IMR-90 (cell line): Measurements from ENCODE around the gene VAT1. TPM values are rescaled to one million over a fixed set of nuclear protein-coding genes. Genes with fewer than 3 reads are reported as not detected.

Source experiments
- ATAC-seq: fragments of 200-7000 bp; cut with Tn5 transposase; 2 replicates; pipeline ENCODE4 v1.9.1; 2020; ENCODE audit warnings: low read depth, mild to moderate bottlenecking, moderate library complexity
- BruUV-seq: library from RNA; stranded (reverse); fragments of 400-500 nt; replicated peaks from 2 replicates; lab custom pipeline; 2021; lab: Mats Ljungman, UMichigan
- CTCF ChIA-PET: fragments of 300-600 bp; formaldehyde crosslinking; extraction: SDS; loops from one replicate; lab custom pipeline; 2021; ENCODE audit warnings: antibody characterized with exemption; lab: Yijun Ruan, JAX
- POLR2A ChIA-PET: fragments of 300-600 bp; sonication (Branson Sonifier 250); formaldehyde crosslinking; loops from one replicate; lab custom pipeline; 2022; ENCODE audit warnings: antibody characterized with exemption; ENCODE audit not compliant: unreplicated experiment; lab: Charles Lee
- DNase-seq: peaks from one replicate; pipeline ENCODE4 v3.0.0; 2013
- H2AFZ ChIP-seq: replicated peaks from 2 replicates; pipeline ENCODE3; 2013; ENCODE audit warnings: low read length, mild to moderate bottlenecking; ENCODE audit not compliant: poor library complexity
- H2AK5ac ChIP-seq: 2 replicates; pipeline ENCODE4 v1.6.1; 2013; ENCODE audit warnings: low read depth, low read length, inconsistent platforms
- H2AK9ac ChIP-seq: replicated peaks from 2 replicates; pipeline ENCODE3; 2013; ENCODE audit warnings: mild to moderate bottlenecking, low read depth, low read length, moderate library complexity; ENCODE audit not compliant: poor library complexity
- H2BK120ac ChIP-seq: 2 replicates; pipeline ENCODE4 v1.6.1; 2013; ENCODE audit warnings: low read depth, low read length, inconsistent platforms
- H2BK15ac ChIP-seq: 3 replicates; pipeline ENCODE4 v1.6.1; 2013; ENCODE audit warnings: low read depth, low read length, inconsistent platforms
- H2BK20ac ChIP-seq: 2 replicates; pipeline ENCODE4 v1.6.1; 2013; ENCODE audit warnings: low read depth, mild to moderate bottlenecking, inconsistent platforms, low read length, moderate library complexity
- H2BK5ac ChIP-seq: 2 replicates; pipeline ENCODE4 v1.6.1; 2013; ENCODE audit warnings: mild to moderate bottlenecking, low read depth, low read length, inconsistent platforms; ENCODE audit not compliant: poor library complexity, severe bottlenecking
- H3K14ac ChIP-seq: replicated peaks from 2 replicates; pipeline ENCODE4 v1.6.1; 2013; ENCODE audit warnings: low read depth, low read length, inconsistent platforms
- H3K18ac ChIP-seq: 2 replicates; pipeline ENCODE4 v1.6.1; 2013; ENCODE audit warnings: low read depth, low read length, control low read depth
- H3K23ac ChIP-seq: 2 replicates; pipeline ENCODE4 v1.6.1; 2013; ENCODE audit warnings: low read depth, low read length, inconsistent platforms
- H3K27ac ChIP-seq: 2 replicates; pipeline ENCODE4 v1.5.1; 2013; ENCODE audit warnings: mild to moderate bottlenecking, control low read depth, low read length; ENCODE audit not compliant: insufficient read depth
- H3K27me3 ChIP-seq: 2 replicates; pipeline ENCODE4 v1.6.1; 2013; ENCODE audit warnings: low read length; ENCODE audit not compliant: control insufficient read depth, insufficient read depth
- H3K36me3 ChIP-seq: 2 replicates; pipeline ENCODE4 v1.6.1; 2013; ENCODE audit warnings: low read length, mixed read lengths; ENCODE audit not compliant: control insufficient read depth, insufficient read depth
- H3K4ac ChIP-seq: 2 replicates; pipeline ENCODE4 v1.6.1; 2013; ENCODE audit warnings: low read depth, low read length, inconsistent platforms
- H3K4me1 ChIP-seq: 2 replicates; pipeline ENCODE4 v1.6.1; 2013; ENCODE audit warnings: low read length, mixed read lengths; ENCODE audit not compliant: control insufficient read depth, insufficient read depth
- H3K4me2 ChIP-seq: 2 replicates; pipeline ENCODE4 v1.6.1; 2013; ENCODE audit warnings: low read depth, mild to moderate bottlenecking, control low read depth, low read length, moderate library complexity
- H3K4me3 ChIP-seq: 2 replicates; pipeline ENCODE4 v1.5.1; 2013; ENCODE audit warnings: low read depth, mild to moderate bottlenecking, control low read depth, low read length, moderate library complexity; ENCODE audit not compliant: insufficient read depth
- H3K56ac ChIP-seq: 2 replicates; pipeline ENCODE4 v1.6.1; 2013; ENCODE audit warnings: low read length, inconsistent platforms; ENCODE audit not compliant: insufficient read depth; ENCODE audit errors: extremely low read depth
- H3K79me1 ChIP-seq, 2 experiments: 2 replicates each; pipeline ENCODE4 v1.6.1; 2013; ENCODE audit warnings: low read length in 2 of 2, inconsistent platforms in 1 of 2, low read depth in 1 of 2
- H3K9ac ChIP-seq: 2 replicates; pipeline ENCODE4 v1.6.1; 2013; ENCODE audit warnings: low read depth, low read length, control low read depth
- H3K9me1 ChIP-seq: 2 replicates; pipeline ENCODE4 v1.6.1; 2013; ENCODE audit warnings: low read length, inconsistent platforms; ENCODE audit not compliant: insufficient read depth
- H3K9me3 ChIP-seq: 2 replicates; pipeline ENCODE4 v1.6.1; 2013; ENCODE audit warnings: low read length; ENCODE audit not compliant: control insufficient read depth, insufficient read depth
- H4K20me1 ChIP-seq: 2 replicates; pipeline ENCODE4 v1.6.1; 2013; ENCODE audit warnings: low read length, inconsistent platforms; ENCODE audit not compliant: insufficient read depth
- H4K5ac ChIP-seq: 2 replicates; pipeline ENCODE4 v1.6.1; 2013; ENCODE audit warnings: mild to moderate bottlenecking, low read depth, low read length, control low read depth
- H4K8ac ChIP-seq, 2 experiments: 2 replicates each; pipeline ENCODE4 v1.6.1; 2013; ENCODE audit warnings: low read depth in 2 of 2, low read length in 2 of 2, control low read depth in 1 of 2, inconsistent platforms in 1 of 2
- H4K91ac ChIP-seq: 2 replicates; pipeline ENCODE4 v1.6.1; 2013; ENCODE audit warnings: low read depth, low read length, inconsistent platforms; ENCODE audit not compliant: insufficient read depth
- BHLHE40 ChIP-seq: fragments of 150-350 bp; IDR thresholded peaks from 2 replicates; pipeline ENCODE4 v1.6.1; 2016; ENCODE audit warnings: mild to moderate bottlenecking, low read depth, low read length
- CEBPB ChIP-seq: IDR thresholded peaks from 2 replicates; pipeline ENCODE4 v1.6.1; 2012; ENCODE audit warnings: low read depth, low read length, improper control_type of control experiment
- CHD1 ChIP-seq: IDR thresholded peaks from 2 replicates; pipeline ENCODE4 v1.6.1; 2012; ENCODE audit warnings: low read depth, low read length, improper control_type of control experiment
- FOS ChIP-seq: fragments of 150-350 bp; IDR thresholded peaks from 2 replicates; pipeline ENCODE4 v1.6.1; 2016; ENCODE audit warnings: low read depth, low read length
- MAFK ChIP-seq: IDR thresholded peaks from 2 replicates; pipeline ENCODE4 v1.6.1; 2012; ENCODE audit warnings: low read depth, low read length, improper control_type of control experiment
- MAZ ChIP-seq: IDR thresholded peaks from 2 replicates; pipeline ENCODE4 v1.6.1; 2012; ENCODE audit warnings: low read depth, mild to moderate bottlenecking, low read length, improper control_type of control experiment, moderate library complexity, borderline replicate concordance
- MXI1 ChIP-seq: IDR thresholded peaks from 2 replicates; pipeline ENCODE4 v1.6.1; 2012; ENCODE audit warnings: low read depth, mild to moderate bottlenecking, low read length, moderate library complexity, borderline replicate concordance
- NFE2L2 ChIP-seq: fragments of 150-350 bp; IDR thresholded peaks from 2 replicates; pipeline ENCODE4 v1.6.1; 2016; ENCODE audit warnings: low read depth, mild to moderate bottlenecking, low read length
- POLR2A ChIP-seq: IDR thresholded peaks from 2 replicates; pipeline ENCODE4 v1.6.1; 2012; ENCODE audit warnings: mild to moderate bottlenecking, low read depth, low read length
- RAD21 ChIP-seq: IDR thresholded peaks from 2 replicates; pipeline ENCODE4 v1.6.1; 2012; ENCODE audit warnings: low read length, improper control_type of control experiment
- RCOR1 ChIP-seq: IDR thresholded peaks from 2 replicates; pipeline ENCODE4 v1.6.1; 2012; ENCODE audit warnings: mild to moderate bottlenecking, low read length, improper control_type of control experiment; ENCODE audit not compliant: insufficient replicate concordance
- RFX5 ChIP-seq: IDR thresholded peaks from 2 replicates; pipeline ENCODE4 v1.8.0; 2012; ENCODE audit warnings: low read depth, mild to moderate bottlenecking, low read length, moderate library complexity
- SMC3 ChIP-seq: fragments of 150-350 bp; IDR thresholded peaks from 2 replicates; pipeline ENCODE4 v1.6.1; 2016; ENCODE audit warnings: low read depth, mild to moderate bottlenecking, antibody characterized with exemption, low read length, moderate library complexity
- whole genome bisulfite sequencing, 2 experiments: methylation state at CpG; one replicate each; pipeline versions ENCODE4 v1.1.5 to v1.1.7; 2013; ENCODE audit warnings: missing lambda C conversion rate in 2 of 2; ENCODE audit not compliant: insufficient read length in 1 of 2; ENCODE audit errors: extremely low coverage in 2 of 2; 5-methylcytosine and 5-hydroxymethylcytosine counted together
- dilution Hi-C: fragments of 300-500 bp; cut with HindIII; formaldehyde crosslinking; loops from one replicate; pipeline ENCODE4 v1.14.3; 2018; ENCODE audit warnings: low sequenced_read_pairs; ENCODE audit not compliant: unreplicated experiment
- in situ Hi-C: fragments of 300-500 bp; cut with MboI; formaldehyde crosslinking; loops from 3 replicates; pipeline ENCODE4 v1.14.3; 2019; ENCODE audit warnings: low sequenced_read_pairs, inconsistent platforms, mixed read lengths
- intact Hi-C: fragments of 100-400 bp; cut with micrococcal nuclease; formaldehyde crosslinking; loops from 2 replicates; pipeline ENCODE4 v1.10.0; 2022
- polyA plus RNA-seq, 3 experiments: library from polyadenylated mRNA; depleted of rRNA; stranded (reverse); fragments of >200 nt; gene quantifications; 2 replicates each; pipeline ENCODE4 v1.2.3, GENCODE V29; 2012; ENCODE audit warnings: low replicate concordance in 1 of 3
- total RNA-seq: library from RNA; depleted of rRNA; stranded (reverse); fragments of >200 nt; gene quantifications from 2 replicates; pipeline ENCODE4 v1.2.3, GENCODE V29; 2012
- TF ChIP-seq, protein P1 (sequence below): fragments of 150-350 bp; IDR thresholded peaks from 2 replicates; pipeline ENCODE4 v1.6.1; 2017; ENCODE audit warnings: mild to moderate bottlenecking, antibody characterized with exemption, low read length, low read depth
- TF ChIP-seq, protein P2 (sequence below): fragments of 150-350 bp; IDR thresholded peaks from 2 replicates; pipeline ENCODE4 v1.6.1; 2016; ENCODE audit warnings: low read depth, mild to moderate bottlenecking, low read length, moderate library complexity, borderline replicate concordance
- TF ChIP-seq, protein P3 (sequence below): conservative IDR thresholded peaks from 2 replicates; pipeline ENCODE4 v1.5.1; 2012; ENCODE audit warnings: mild to moderate bottlenecking, low read depth, low read length, improper control_type of control experiment

Gene VAT1
- total and polyA plus RNA-seq, 2 of the 4 experiments (the other 2 are of a cell fraction) = 97.3 to 101 TPM

- Histone ChIP-seq H3K4ac (no peak overlapping the region), H3K9ac (no peak overlapping the region), H3K27me3 (no peaks in the 10 kb centered on the region), H4K5ac (no peak overlapping the region), H3K4me1 (no peaks in the 10 kb centered on the region; the same call in none of the 2 replicates), H2AFZ (no peak overlapping the region), H4K8ac (no peak overlapping the region), H2AK5ac (no peak overlapping the region), H3K9me3 (no peaks in the 10 kb centered on the region), H3K18ac (no peak overlapping the region), H3K14ac (no peak overlapping the region), H4K91ac (no peak overlapping the region), H3K4me3 (no peak overlapping the region), H4K20me1 (peaks cover 10% of the 10 kb centered on the region; the same call in 1 of the 2 replicates), H2BK120ac (no peak overlapping the region), H3K79me1 (peaks cover 0 to 61% of the 10 kb centered on the region in 2 experiments), H3K9me1 (peaks cover 16% of the 10 kb centered on the region), H2BK20ac (no peak overlapping the region), H2BK15ac (no peak overlapping the region), H3K4me2 (no peak overlapping the region), H2AK9ac (no peak overlapping the region), H3K23ac (no peak overlapping the region), H2BK5ac (no peak overlapping the region), H3K36me3 (peaks cover 25% of the 10 kb centered on the region), H3K27ac (no peak overlapping the region), H3K56ac (no peak overlapping the region)
- dilution Hi-C loops = no loop called here
- TF ChIP-seq, protein P1, sequence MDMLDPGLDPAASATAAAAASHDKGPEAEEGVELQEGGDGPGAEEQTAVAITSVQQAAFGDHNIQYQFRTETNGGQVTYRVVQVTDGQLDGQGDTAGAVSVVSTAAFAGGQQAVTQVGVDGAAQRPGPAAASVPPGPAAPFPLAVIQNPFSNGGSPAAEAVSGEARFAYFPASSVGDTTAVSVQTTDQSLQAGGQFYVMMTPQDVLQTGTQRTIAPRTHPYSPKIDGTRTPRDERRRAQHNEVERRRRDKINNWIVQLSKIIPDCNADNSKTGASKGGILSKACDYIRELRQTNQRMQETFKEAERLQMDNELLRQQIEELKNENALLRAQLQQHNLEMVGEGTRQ = no peak
- TF ChIP-seq BHLHE40 = no peak
- TF ChIP-seq, protein P2, sequence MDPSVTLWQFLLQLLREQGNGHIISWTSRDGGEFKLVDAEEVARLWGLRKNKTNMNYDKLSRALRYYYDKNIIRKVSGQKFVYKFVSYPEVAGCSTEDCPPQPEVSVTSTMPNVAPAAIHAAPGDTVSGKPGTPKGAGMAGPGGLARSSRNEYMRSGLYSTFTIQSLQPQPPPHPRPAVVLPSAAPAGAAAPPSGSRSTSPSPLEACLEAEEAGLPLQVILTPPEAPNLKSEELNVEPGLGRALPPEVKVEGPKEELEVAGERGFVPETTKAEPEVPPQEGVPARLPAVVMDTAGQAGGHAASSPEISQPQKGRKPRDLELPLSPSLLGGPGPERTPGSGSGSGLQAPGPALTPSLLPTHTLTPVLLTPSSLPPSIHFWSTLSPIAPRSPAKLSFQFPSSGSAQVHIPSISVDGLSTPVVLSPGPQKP = no peak
- TF ChIP-seq POLR2A = no peak
- no peak for TF ChIP-seq MXI1
- TF ChIP-seq CHD1 = no peak
- TF ChIP-seq MAFK = no peak
- no peak for TF ChIP-seq SMC3
- TF ChIP-seq, protein P3, sequence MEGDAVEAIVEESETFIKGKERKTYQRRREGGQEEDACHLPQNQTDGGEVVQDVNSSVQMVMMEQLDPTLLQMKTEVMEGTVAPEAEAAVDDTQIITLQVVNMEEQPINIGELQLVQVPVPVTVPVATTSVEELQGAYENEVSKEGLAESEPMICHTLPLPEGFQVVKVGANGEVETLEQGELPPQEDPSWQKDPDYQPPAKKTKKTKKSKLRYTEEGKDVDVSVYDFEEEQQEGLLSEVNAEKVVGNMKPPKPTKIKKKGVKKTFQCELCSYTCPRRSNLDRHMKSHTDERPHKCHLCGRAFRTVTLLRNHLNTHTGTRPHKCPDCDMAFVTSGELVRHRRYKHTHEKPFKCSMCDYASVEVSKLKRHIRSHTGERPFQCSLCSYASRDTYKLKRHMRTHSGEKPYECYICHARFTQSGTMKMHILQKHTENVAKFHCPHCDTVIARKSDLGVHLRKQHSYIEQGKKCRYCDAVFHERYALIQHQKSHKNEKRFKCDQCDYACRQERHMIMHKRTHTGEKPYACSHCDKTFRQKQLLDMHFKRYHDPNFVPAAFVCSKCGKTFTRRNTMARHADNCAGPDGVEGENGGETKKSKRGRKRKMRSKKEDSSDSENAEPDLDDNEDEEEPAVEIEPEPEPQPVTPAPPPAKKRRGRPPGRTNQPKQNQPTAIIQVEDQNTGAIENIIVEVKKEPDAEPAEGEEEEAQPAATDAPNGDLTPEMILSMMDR = no peak
- no peak for TF ChIP-seq FOS
- no peak for TF ChIP-seq RCOR1
- TF ChIP-seq CEBPB = no peak
- no peak for TF ChIP-seq NFE2L2
- no peak for TF ChIP-seq RFX5
- no peak for TF ChIP-seq MAZ
- TF ChIP-seq RAD21 = no peak
- no peak for DNase-seq
- ChIA-PET POLR2A (interaction anchor here (1.2 kb wide), 1 partner anchor 13 kb away, joined by 3 read pairs; the partner anchor contains the start of gene RPL27), CTCF (no interaction called here)
- WGBS, 2 experiments = no CpG with 5 or more reads among the region's 1 CpG
- intact Hi-C loops = no loop called here
- no TSS peak for BruUV-seq
- in situ Hi-C loops = loop anchor here (25.0 kb wide), 1 partner anchor 377 kb away; no protein-coding TSS in a partner anchor
- no peak for ATAC-seq
Measured at GRCh38 chr17:42985225-42985624, 37.0 kb downstream of the VAT1 start.
